ENCODE measurements around the gene PNMA6A. TPM values are rescaled to one million over a fixed set of nuclear protein-coding genes. Genes with fewer than 3 reads are reported as not detected.
"Not testable (repeated sequence)": the region's sequence is repeated elsewhere in the genome, so short reads cannot be mapped to it uniquely, and the experiment has no call there.

PNMA6A gene
- total RNA-seq, 1 donor from 2014 or later, result 2.5 TPM

DNA sequence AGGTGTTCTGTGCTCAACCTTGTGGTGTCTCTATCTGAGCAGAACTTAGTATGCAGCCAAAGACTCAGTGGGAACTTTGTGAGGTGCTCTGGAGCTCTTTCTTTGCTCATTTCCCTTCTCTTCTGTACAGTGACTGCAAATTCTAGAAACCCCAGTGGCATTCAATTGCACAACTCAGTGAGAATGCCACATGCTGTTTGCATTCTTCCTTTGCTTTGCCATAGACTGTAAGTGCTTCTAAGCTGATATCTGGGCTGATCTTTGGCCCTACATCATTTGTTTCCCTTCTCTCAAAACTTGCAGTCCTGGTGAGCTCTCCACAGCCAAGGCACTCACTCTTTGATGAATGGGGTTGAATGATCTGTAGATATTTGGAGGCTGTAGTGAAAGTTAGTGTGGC lies 8.9 kb upstream of the PNMA6A start:
- DNase-seq (ENCODE audit: low read depth), result no peak
- TF ChIP-seq, protein P1, sequence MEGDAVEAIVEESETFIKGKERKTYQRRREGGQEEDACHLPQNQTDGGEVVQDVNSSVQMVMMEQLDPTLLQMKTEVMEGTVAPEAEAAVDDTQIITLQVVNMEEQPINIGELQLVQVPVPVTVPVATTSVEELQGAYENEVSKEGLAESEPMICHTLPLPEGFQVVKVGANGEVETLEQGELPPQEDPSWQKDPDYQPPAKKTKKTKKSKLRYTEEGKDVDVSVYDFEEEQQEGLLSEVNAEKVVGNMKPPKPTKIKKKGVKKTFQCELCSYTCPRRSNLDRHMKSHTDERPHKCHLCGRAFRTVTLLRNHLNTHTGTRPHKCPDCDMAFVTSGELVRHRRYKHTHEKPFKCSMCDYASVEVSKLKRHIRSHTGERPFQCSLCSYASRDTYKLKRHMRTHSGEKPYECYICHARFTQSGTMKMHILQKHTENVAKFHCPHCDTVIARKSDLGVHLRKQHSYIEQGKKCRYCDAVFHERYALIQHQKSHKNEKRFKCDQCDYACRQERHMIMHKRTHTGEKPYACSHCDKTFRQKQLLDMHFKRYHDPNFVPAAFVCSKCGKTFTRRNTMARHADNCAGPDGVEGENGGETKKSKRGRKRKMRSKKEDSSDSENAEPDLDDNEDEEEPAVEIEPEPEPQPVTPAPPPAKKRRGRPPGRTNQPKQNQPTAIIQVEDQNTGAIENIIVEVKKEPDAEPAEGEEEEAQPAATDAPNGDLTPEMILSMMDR (conservative IDR thresholded peaks at IDR 0.05; ENCODE audit: low read depth, low read length), result no peak
- H3K4me3 ChIP-seq (ENCODE audit: low read depth, low read length), result no peak overlapping the region

DNA sequence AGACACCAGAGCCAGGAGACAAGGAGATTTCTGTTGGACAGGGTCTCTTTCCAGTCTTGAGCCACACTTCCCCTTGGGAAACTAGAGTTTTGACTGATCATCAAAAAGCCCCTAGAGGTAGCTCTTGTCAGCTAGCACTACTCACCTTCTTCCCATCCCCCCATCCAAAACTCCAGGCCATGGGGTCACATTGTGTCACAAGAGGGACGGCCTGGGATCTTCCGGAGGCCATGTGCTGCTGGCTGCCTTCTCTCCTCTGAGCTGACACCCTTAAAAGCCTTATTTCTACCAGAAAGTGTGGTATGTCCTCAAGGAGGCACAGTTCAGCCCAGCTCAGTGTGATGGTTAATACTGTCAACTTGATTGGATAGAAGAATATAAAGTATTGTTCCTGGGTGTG lies 8.2 kb upstream of the PNMA6A start:
- H3K4me3 ChIP-seq (ENCODE audit: low read depth, low read length), result no peak overlapping the region
- TF ChIP-seq, protein P1 (conservative IDR thresholded peaks at IDR 0.05; ENCODE audit: low read depth, low read length), result no peak
- DNase-seq (ENCODE audit: low read depth), result no peak

DNA sequence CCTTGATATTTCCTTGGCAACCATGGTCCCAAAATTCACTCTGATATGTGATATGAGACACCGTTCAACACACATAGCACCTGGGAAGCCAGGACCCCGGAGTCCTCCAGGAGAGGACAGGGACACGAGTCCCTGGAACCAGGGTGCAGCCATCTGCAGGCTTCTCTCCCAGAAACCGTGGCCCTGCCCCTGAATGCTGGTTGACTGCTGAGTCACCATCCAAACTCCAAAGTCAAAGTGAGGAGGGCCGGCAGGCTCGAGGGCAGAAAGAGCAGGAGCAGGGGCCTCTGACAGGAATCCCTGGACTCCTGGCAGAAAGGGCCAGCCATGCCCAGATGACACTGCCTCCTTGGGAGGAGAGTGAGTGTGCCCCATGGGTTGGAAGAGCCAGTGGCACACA lies 6.9 kb upstream of the PNMA6A start:
- no peak for DNase-seq (ENCODE audit: low read depth)
- TF ChIP-seq, protein P1 (conservative IDR thresholded peaks at IDR 0.05; ENCODE audit: low read depth, low read length), result no peak
- H3K4me3 ChIP-seq (ENCODE audit: low read depth, low read length), result no peak overlapping the region

DNA sequence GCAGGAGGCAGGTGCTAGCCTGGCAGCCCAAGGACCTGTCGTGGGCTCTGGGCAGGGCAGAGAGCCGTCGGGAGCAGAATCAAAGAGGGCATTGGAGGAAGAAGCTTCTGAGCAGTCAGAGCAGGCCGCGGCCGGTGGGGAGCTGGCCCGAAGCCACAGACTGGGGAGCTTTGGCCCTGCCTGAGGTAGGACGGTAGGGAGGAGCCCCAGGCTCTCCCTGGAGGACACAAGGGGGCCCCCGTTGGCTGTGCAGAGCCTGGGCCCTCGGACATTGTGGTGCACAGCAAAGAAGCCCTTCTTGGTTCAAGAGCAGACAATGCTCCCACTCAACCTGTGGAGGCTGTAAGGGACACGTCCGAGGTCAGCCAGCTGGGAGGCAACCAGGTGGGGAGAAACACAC lies 5.9 kb upstream of the PNMA6A start:
- not testable (repeated sequence) for DNase-seq (ENCODE audit: low read depth); H3K4me3 ChIP-seq (ENCODE audit: low read depth, low read length)

DNA sequence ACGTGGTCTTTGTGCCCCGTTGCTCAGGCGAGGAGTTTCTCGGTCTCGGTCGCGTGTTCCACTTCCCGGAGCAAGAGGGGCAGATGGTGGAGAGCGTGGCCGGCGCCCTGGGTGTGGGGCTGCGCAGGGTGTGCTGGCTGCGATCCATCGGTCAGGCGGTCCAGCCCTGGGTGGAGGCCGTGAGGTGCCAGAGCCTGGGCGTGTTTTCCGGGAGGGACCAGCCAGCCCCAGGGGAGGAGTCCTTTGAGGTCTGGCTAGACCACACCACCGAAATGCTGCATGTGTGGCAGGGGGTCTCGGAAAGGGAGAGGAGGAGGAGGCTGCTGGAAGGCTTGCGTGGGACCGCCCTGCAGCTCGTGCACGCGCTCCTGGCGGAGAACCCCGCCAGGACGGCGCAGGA lies 1.1 kb downstream of the PNMA6A start:
- not testable (repeated sequence) for H3K4me3 ChIP-seq (ENCODE audit: low read depth, low read length); DNase-seq (ENCODE audit: low read depth)

DNA sequence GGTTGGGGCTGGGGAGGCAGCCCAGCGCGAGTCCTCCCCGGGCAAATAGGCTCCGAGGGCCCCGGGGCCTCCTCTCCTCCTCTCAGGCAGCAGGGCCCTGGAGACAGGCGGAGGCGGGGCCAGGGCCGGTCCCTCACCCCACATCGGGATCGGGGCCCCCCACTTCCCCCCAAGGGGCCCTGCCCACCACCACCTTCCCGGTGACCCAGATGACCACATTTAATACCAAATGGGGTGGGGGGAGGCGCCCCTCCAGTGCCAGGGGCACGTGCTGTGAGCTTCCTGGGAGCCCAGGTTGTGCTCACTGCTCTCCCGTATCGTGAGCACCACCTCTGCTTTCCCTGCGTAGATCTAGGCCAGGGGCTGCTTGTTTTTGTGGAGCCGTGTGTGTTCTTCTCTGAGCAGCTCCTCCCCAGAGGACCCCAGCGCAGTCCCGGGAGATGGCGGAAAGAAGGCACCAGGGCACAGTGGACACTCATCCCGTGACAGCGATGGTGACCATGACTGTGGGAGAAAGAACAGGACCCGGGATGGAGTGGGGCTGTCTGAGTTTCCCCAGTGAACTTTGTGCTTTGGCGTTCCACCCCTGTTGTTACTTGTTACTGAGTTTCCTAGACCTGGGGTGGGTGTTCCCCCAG lies 2.1 kb downstream of the PNMA6A start:
- TF ChIP-seq, protein P1 (conservative IDR thresholded peaks at IDR 0.05; ENCODE audit: low read depth, low read length), result no peak
- DNase-seq (ENCODE audit: low read depth), result no peak
- H3K4me3 ChIP-seq (ENCODE audit: low read depth, low read length), result no peak overlapping the region

DNA sequence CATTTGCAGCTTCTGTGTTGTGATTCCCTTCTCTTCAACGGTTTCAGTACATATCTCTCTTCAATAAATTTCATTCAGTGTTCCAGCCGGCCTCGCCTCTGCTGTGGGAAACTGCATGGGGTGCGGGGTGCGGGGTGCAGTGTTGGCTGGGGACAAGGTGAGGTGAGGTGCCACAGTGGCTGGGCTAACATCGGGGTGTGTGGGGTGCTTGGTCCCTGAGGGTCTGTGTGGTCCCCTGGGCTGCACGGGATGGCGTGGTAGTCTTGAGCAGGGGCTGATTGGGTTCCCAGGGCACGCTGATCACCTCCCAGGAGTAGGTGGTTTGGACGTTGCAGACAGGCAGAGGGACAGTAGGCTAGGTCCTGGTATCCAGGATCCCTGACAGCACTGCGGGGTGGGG lies 2.7 kb downstream of the PNMA6A start:
- TF ChIP-seq, protein P1 (conservative IDR thresholded peaks at IDR 0.05; ENCODE audit: low read depth, low read length), result no peak
- no peak for DNase-seq (ENCODE audit: low read depth)
- H3K4me3 ChIP-seq (ENCODE audit: low read depth, low read length), result no peak overlapping the region

DNA sequence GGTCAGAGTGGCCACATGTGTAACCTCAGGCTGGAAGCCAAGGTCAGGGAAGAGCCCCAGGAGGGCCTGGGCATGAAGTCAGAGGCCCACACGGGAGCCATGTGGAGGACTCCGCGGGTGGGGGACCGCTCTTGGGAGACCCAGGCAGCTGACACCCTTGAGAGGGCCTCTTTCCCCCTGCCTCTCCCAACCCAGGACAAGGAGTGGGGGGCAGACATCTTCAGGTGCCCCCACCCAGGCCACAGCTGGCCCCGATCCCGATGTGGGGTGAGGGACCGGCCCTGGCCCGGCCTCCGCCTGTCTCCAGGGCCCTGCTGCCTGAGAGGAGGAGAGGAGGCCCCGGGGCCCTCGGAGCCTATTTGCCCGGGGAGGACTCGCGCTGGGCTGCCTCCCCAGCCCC lies 3.1 kb downstream of the PNMA6A start:
- TF ChIP-seq, protein P1 (conservative IDR thresholded peaks at IDR 0.05; ENCODE audit: low read depth, low read length), result no peak
- no peak for DNase-seq (ENCODE audit: low read depth)
- no peak overlapping the region for H3K4me3 ChIP-seq (ENCODE audit: low read depth, low read length)

DNA sequence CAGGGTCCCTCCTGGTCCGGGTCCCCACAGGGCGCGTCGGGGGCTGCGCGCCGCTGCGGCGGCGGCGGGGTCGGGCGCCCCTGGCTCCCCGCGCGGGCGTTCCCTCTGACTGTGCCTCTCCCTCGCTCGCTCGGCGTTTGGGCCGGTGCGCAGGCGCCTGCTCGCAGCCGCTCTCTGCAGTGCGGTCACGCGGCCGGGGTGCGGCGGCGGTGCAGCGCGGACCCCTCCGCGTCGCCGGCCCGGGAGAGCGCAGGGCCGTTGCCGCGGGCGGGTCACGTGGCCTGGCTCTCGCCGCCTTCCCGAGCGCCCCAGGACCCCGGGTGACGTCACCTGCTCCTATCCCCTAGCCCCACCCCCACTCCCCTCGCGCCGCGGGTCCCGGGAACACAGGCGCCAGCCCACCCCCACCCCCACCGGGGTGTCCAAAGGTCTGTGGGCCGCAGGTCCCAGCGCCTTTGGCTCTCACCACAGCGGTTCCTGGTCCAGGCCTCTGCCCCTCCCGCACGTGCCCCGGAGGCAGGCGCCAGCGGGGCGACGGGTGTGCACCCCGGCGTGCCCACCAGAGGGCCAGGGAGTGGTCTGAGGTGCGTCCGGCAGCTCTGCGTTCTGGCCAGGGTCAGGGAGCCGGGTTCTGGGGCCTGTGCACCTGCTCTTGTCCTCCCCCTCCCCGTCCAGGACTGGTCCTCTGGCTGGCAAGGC lies 5.3 kb downstream of the PNMA6A start:
- H3K4me3 ChIP-seq (ENCODE audit: low read depth, low read length); DNase-seq (ENCODE audit: low read depth): not testable (repeated sequence)

DNA sequence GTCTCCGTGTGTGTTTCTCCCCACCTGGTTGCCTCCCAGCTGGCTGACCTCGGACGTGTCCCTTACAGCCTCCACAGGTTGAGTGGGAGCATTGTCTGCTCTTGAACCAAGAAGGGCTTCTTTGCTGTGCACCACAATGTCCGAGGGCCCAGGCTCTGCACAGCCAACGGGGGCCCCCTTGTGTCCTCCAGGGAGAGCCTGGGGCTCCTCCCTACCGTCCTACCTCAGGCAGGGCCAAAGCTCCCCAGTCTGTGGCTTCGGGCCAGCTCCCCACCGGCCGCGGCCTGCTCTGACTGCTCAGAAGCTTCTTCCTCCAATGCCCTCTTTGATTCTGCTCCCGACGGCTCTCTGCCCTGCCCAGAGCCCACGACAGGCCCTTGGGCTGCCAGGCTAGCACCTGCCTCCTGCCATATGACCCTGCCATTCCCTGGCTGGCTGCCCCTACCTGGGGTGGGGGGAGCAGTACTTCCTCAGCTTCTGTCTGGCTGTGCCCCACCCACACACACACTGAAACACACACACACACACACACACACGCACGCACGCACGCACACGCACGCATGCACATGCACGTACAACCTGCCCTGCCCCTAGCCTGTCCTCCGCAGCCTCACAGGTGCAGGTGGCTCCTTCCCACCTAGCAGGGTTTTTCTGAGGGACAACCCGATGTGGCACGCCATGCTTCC lies 11.1 kb downstream of the PNMA6A start:
- H3K4me3 ChIP-seq (ENCODE audit: low read depth, low read length); DNase-seq (ENCODE audit: low read depth): not testable (repeated sequence)

Measured in epithelial cell of proximal tubule (primary cell).